ENCODE results near the gene INHBC.

INHBC gene

DNA sequence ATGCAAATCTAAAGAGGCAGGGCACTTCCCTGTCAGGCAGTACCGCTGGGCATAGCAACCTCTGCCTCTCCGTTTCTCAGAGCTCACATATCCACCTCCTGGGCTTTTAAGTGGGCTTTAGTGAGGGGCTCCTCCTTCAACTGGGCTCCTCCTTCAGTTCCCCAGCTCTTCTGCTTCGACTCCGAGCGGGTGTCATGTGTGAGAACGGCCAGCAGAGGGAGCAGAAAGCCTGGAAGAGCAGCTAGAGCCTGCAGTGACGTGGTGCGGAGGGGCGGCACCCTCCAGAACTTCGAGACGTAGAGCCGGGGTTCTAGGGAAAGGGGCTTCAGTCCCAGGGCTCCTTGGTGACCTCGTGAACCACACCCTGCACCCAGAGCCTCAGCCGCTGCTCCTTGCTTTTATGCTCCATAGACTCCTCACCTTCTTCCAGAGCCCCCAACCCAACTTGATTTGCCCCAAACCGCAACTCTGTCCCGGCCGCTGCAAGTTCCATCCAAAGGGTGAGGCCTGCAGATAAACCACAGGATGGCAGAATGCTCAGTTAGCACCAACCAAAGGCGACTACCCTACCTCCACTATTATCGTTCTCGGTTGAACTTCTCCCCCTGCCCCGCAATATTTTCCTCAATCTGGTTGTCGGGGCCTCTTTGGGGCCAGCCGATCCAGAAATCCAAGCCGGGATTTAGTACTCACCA is 24.6 kb downstream of the INHBC start:
- no peaks in the 10 kb centered on the region for H3K9me3 ChIP-seq (ENCODE audit: control insufficient read depth, low read length)
- H3K4me1 ChIP-seq (ENCODE audit: control insufficient read depth, insufficient read depth, low read length) = peaks cover 27% of the 10 kb centered on the region
- H3K4me3 ChIP-seq (ENCODE audit: low read length) = peak overlapping the region; percentile 53
- peaks cover 35% of the 10 kb centered on the region for H3K27me3 ChIP-seq (ENCODE audit: control insufficient read depth, insufficient read depth, low read length)
- H3K9ac ChIP-seq (ENCODE audit: low read length) = peak overlapping the region; percentile 60
- H3K36me3 ChIP-seq (ENCODE audit: control insufficient read depth, insufficient read depth, low read length) = no peaks in the 10 kb centered on the region

GRCh38 chr12:57459750-57460467 is 25.3 kb downstream of the INHBC start, which contains the start of gene GLI1:
Gene GLI1, plus strand, starts transcription at chr12:57459785. Its CDS starts 3,907 bp downstream, at chr12:57463692.
- Histone ChIP-seq H3K9ac (ENCODE audit: low read length) (peak within 1 kb of the TSS; percentile 60), H3K36me3 (ENCODE audit: control insufficient read depth, insufficient read depth, low read length) (no peaks in the 10 kb centered on the region), H3K9me3 (ENCODE audit: control insufficient read depth, low read length) (no peaks in the 10 kb centered on the region), H3K4me3 (ENCODE audit: low read length) (peak within 1 kb of the TSS; percentile 53), H3K27me3 (ENCODE audit: control insufficient read depth, insufficient read depth, low read length) (peaks cover 39% of the 10 kb centered on the region), H3K4me1 (ENCODE audit: control insufficient read depth, insufficient read depth, low read length) (peaks cover 27% of the 10 kb centered on the region)

DNA sequence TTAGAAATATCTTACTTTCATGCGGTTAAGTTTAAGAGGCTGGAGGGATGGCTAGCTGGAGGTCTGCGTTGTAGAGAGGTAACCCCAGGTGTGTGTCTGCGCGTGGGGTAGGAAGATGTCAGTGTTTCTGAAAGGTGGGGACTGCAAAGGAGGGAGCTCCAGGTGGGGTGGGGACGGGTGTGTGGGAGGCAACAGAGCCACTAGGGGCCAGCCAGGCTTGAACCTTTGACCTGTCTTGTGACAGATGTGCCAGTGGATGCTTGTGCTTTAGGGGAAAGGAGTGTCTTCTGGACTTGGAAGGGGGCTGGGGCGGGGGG is 25.8 kb downstream of the INHBC start:
- no peaks in the 10 kb centered on the region for H3K36me3 ChIP-seq (ENCODE audit: control insufficient read depth, insufficient read depth, low read length)
- peaks cover 38% of the 10 kb centered on the region for H3K27me3 ChIP-seq (ENCODE audit: control insufficient read depth, insufficient read depth, low read length)
- H3K9ac ChIP-seq (ENCODE audit: low read length) = no peak overlapping the region
- no peaks in the 10 kb centered on the region for H3K9me3 ChIP-seq (ENCODE audit: control insufficient read depth, low read length)
- H3K4me1 ChIP-seq (ENCODE audit: control insufficient read depth, insufficient read depth, low read length) = peaks cover 27% of the 10 kb centered on the region
- H3K4me3 ChIP-seq (ENCODE audit: low read length) = no peak overlapping the region

DNA sequence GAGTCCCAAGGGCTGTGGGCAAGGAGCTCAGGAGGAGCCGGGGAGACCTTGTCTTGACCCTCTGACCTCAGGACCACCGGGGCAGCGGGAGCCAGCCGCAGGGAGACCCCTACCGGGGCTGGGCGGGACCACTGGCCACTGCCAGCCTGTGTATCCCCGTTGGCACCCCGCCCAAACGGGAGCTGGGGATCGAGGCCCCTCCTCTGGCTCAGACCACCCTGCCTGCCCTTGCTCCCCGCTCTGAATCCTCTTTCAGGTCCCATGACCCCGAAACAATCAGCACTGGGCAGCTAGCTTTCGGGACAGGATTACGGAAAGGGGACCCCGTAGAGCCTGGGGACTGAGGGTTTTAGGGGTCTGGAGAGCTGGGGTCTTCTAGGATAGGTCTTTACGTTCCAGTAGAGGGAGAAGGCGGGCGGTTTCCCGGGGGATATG is 26.3 kb downstream of the INHBC start:
- H3K9ac ChIP-seq (ENCODE audit: low read length) = peak overlapping the region; percentile 25
- no peaks in the 10 kb centered on the region for H3K36me3 ChIP-seq (ENCODE audit: control insufficient read depth, insufficient read depth, low read length)
- H3K9me3 ChIP-seq (ENCODE audit: control insufficient read depth, low read length) = no peaks in the 10 kb centered on the region
- peaks cover 37% of the 10 kb centered on the region for H3K27me3 ChIP-seq (ENCODE audit: control insufficient read depth, insufficient read depth, low read length)
- H3K4me1 ChIP-seq (ENCODE audit: control insufficient read depth, insufficient read depth, low read length) = peaks cover 26% of the 10 kb centered on the region
- H3K4me3 ChIP-seq (ENCODE audit: low read length) = peak overlapping the region; percentile 19

GRCh38 chr12:57461276-57461916 is 26.8 kb downstream of the INHBC start:
- Histone ChIP-seq H3K36me3 (ENCODE audit: control insufficient read depth, insufficient read depth, low read length) (no peaks in the 10 kb centered on the region), H3K4me1 (ENCODE audit: control insufficient read depth, insufficient read depth, low read length) (peaks cover 22% of the 10 kb centered on the region), H3K27me3 (ENCODE audit: control insufficient read depth, insufficient read depth, low read length) (peaks cover 34% of the 10 kb centered on the region), H3K4me3 (ENCODE audit: low read length) (peak overlapping the region; percentile 50), H3K9me3 (ENCODE audit: control insufficient read depth, low read length) (no peaks in the 10 kb centered on the region), H3K9ac (ENCODE audit: low read length) (peak overlapping the region; percentile 65)

DNA sequence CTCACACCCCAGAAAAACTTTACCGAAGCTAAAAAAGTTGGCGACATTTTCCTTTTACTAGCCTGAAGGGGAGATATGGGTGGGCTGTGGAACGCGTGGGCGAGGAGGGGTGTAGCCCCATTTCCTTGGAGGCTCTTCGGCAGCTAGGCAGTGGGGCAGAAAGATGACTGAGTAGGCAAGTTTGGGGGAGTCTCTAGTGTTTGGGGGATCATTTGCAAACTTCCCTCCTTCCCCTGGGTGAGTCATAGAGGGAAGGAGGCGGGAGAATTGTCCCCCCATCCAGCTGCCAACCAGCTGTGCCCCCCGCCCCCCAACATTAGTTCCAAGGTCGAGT is 27.3 kb downstream of the INHBC start:
- H3K9ac ChIP-seq (ENCODE audit: low read length) = peak overlapping the region; percentile 65

GRCh38 chr12:57462251-57462911 is 27.8 kb downstream of the INHBC start:
- Histone ChIP-seq H3K4me1 (ENCODE audit: control insufficient read depth, insufficient read depth, low read length) (peaks cover 22% of the 10 kb centered on the region), H3K9me3 (ENCODE audit: control insufficient read depth, low read length) (no peaks in the 10 kb centered on the region), H3K9ac (ENCODE audit: low read length) (peak overlapping the region; percentile 65), H3K27me3 (ENCODE audit: control insufficient read depth, insufficient read depth, low read length) (peaks cover 36% of the 10 kb centered on the region), H3K36me3 (ENCODE audit: control insufficient read depth, insufficient read depth, low read length) (no peaks in the 10 kb centered on the region), H3K4me3 (ENCODE audit: low read length) (peak overlapping the region; percentile 50)

More for the DNA sequence above, 27.3 kb downstream of the INHBC start:
- H3K36me3 ChIP-seq (ENCODE audit: control insufficient read depth, insufficient read depth, low read length) = no peaks in the 10 kb centered on the region
- H3K9me3 ChIP-seq (ENCODE audit: control insufficient read depth, low read length) = no peaks in the 10 kb centered on the region
- H3K4me3 ChIP-seq (ENCODE audit: low read length) = peak overlapping the region; percentile 50
- H3K4me1 ChIP-seq (ENCODE audit: control insufficient read depth, insufficient read depth, low read length) = peaks cover 22% of the 10 kb centered on the region
- peaks cover 31% of the 10 kb centered on the region for H3K27me3 ChIP-seq (ENCODE audit: control insufficient read depth, insufficient read depth, low read length)

GRCh38 chr12:57462912-57463253 is 28.3 kb downstream of the INHBC start:
- no peaks in the 10 kb centered on the region for H3K9me3 ChIP-seq (ENCODE audit: control insufficient read depth, low read length)
- peak overlapping the region; percentile 9 for H3K4me3 ChIP-seq (ENCODE audit: low read length)
- no peak overlapping the region for H3K9ac ChIP-seq (ENCODE audit: low read length)
- H3K27me3 ChIP-seq (ENCODE audit: control insufficient read depth, insufficient read depth, low read length) = peaks cover 39% of the 10 kb centered on the region
- no peaks in the 10 kb centered on the region for H3K36me3 ChIP-seq (ENCODE audit: control insufficient read depth, insufficient read depth, low read length)
- H3K4me1 ChIP-seq (ENCODE audit: control insufficient read depth, insufficient read depth, low read length) = peaks cover 22% of the 10 kb centered on the region

GRCh38 chr12:57464569-57464968 is 30.0 kb downstream of the INHBC start:
- Histone ChIP-seq H3K9me3 (ENCODE audit: control insufficient read depth, low read length) (no peaks in the 10 kb centered on the region), H3K27me3 (ENCODE audit: control insufficient read depth, insufficient read depth, low read length) (peaks cover 44% of the 10 kb centered on the region), H3K36me3 (ENCODE audit: control insufficient read depth, insufficient read depth, low read length) (no peaks in the 10 kb centered on the region), H3K9ac (ENCODE audit: low read length) (no peak overlapping the region), H3K4me3 (ENCODE audit: low read length) (no peak overlapping the region), H3K4me1 (ENCODE audit: control insufficient read depth, insufficient read depth, low read length) (peaks cover 11% of the 10 kb centered on the region)

- Histone ChIP-seq H3K9me3 (ENCODE audit: control insufficient read depth, low read length) (no peaks in the 10 kb centered on the region), H3K36me3 (ENCODE audit: control insufficient read depth, insufficient read depth, low read length) (no peaks in the 10 kb centered on the region), H3K27me3 (ENCODE audit: control insufficient read depth, insufficient read depth, low read length) (peaks cover 42% of the 10 kb centered on the region), H3K4me3 (ENCODE audit: low read length) (no peak overlapping the region), H3K4me1 (ENCODE audit: control insufficient read depth, insufficient read depth, low read length) (peaks cover 11% of the 10 kb centered on the region), H3K9ac (ENCODE audit: low read length) (no peak overlapping the region)
Measured at GRCh38 chr12:57465030-57465746, 30.6 kb downstream of the INHBC start.

DNA sequence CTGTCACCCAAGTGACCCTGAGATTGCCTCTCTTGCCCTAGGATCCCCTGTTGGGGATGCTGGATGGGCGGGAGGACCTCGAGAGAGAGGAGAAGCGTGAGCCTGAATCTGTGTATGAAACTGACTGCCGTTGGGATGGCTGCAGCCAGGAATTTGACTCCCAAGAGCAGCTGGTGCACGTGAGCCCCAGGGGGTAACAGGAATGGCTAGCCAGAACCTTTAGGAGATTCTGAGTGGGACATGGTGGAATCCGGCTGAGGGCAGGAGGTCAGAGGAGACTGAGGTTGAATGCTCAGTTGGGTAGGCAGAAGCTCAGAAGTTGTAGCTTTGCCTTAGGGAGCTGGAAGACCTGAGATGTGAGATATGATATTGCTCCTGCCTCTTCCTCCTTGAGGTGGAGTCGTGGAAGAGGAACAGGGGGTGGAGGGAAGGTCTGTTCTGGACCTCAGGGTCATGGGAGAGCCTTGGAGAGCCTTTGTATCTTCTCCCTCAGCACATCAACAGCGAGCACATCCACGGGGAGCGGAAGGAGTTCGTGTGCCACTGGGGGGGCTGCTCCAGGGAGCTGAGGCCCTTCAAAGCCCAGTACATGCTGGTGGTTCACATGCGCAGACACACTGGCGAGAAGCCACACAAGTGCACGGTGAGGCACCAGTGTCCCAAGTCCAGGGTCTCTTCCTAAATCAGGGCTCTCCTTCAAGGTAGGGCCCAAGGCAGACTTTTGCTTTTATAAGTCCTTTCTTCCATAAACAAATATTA is 31.3 kb downstream of the INHBC start:
- H3K36me3 ChIP-seq (ENCODE audit: control insufficient read depth, insufficient read depth, low read length) = no peaks in the 10 kb centered on the region
- H3K4me3 ChIP-seq (ENCODE audit: low read length) = no peak overlapping the region
- peaks cover 35% of the 10 kb centered on the region for H3K27me3 ChIP-seq (ENCODE audit: control insufficient read depth, insufficient read depth, low read length)
- no peak overlapping the region for H3K9ac ChIP-seq (ENCODE audit: low read length)
- no peaks in the 10 kb centered on the region for H3K9me3 ChIP-seq (ENCODE audit: control insufficient read depth, low read length)
- peaks cover 13% of the 10 kb centered on the region for H3K4me1 ChIP-seq (ENCODE audit: control insufficient read depth, insufficient read depth, low read length)

Data from mucosa of stomach (tissue), 1 donor.